Adrenal gland (tissue), 12 donors: Measurements from ENCODE around the gene RTTN. TPM values are rescaled to one million over a fixed set of nuclear protein-coding genes. Genes with fewer than 3 reads are reported as not detected.

Experiments used
- DNase-seq, 7 donors: peaks; one replicate each; pipeline ENCODE4 v3.0.0-alpha.2; 2019 to 2020
- H3K27ac ChIP-seq, 5 donors: fragments of 200-600 bp; sonication (generic) in 4 of 5; 1 replicate in 3 of 5; 2 replicates in 2 of 5; pipeline versions ENCODE4 v1.5.1 to v1.8.0; 2016 to 2020; ENCODE audit warnings: mild to moderate bottlenecking in 1 of 5
- H3K27me3 ChIP-seq: fragments of 200-600 bp; 2 replicates; pipeline ENCODE4 v1.8.0; 2021
- H3K36me3 ChIP-seq, 2 donors: fragments of 200-600 bp; replicated peaks in 1 of 2; 1 replicate in 1 of 2; 2 replicates in 1 of 2; pipeline versions ENCODE4 v1.5.1 to v1.8.0; 2018 to 2022
- H3K4me1 ChIP-seq, 2 donors: fragments of 200-600 bp; replicated peaks in 1 of 2; 1 replicate in 1 of 2; 2 replicates in 1 of 2; pipeline versions ENCODE4 v1.5.1 to v1.8.0; 2018 to 2021
- H3K4me3 ChIP-seq, 4 donors: fragments of 200-600 bp; sonication (generic) in 3 of 4; one replicate each; pipeline ENCODE4 v1.5.1; 2016 to 2018
- H3K9me3 ChIP-seq, 3 donors: fragments of 200-600 bp; sonication (generic) in 1 of 3; replicated peaks in 1 of 3; 1 replicate in 2 of 3; 2 replicates in 1 of 3; pipeline versions ENCODE4 v1.5.1 to v1.8.0; 2016 to 2021
- POLR2A ChIP-seq, 2 donors: fragments of 450-650 bp; IDR thresholded peaks; one replicate each; pipeline ENCODE4 v1.6.1; 2017; ENCODE audit warnings: antibody characterized with exemption in 2 of 2, mild to moderate bottlenecking in 2 of 2, moderate library complexity in 1 of 2
- WGBS, 4 donors: extraction: QIAGEN DNeasy Blood & Tissue Kit in 2 of 4; methylation state at CpG; one replicate each; pipeline versions ENCODE4 v1.1.5 to v1.1.7; 2013 to 2017; 5-methylcytosine and 5-hydroxymethylcytosine counted together
- intact Hi-C, 2 donors: fragments of 100-400 bp; cut with DNase I; formaldehyde crosslinking; loops; one replicate each; pipeline versions ENCODE4 v1.14.1 to v1.15.0; 2022 to 2023
- polyA plus RNA-seq, 3 donors: library from polyadenylated mRNA; stranded (reverse); fragments of 200-250 nt in 2 of 3; fragments of 350-450 nt in 1 of 3; fragmentation: Illumina TruSeq in 1 of 3; extraction: RNeasy Lipid Tissue Mini Kit (QIAGEN cat#74804) in 1 of 3; gene quantifications; one replicate each; pipeline ENCODE4 v1.2.3, GENCODE V29; 2013 to 2014
- total RNA-seq, 9 donors: library from RNA; depleted of rRNA in 4 of 9; stranded (reverse); fragments of >200 nt in 4 of 9; fragments of 120-200 nt in 1 of 9; fragmentation: NEBNext Ultra II Directional in 1 of 9; extraction: Animal tissue kit (Norgen Biotek cat#: 25700) in 1 of 9; gene quantifications; one replicate each; pipeline versions ENCODE4 v1.1.0 to v1.2.4, GENCODE V29; 2013 to 2023
- TF ChIP-seq, protein P1 (sequence below), 6 experiments: fragments of 450-650 bp in 4 of 6; fragments of 200-600 bp in 2 of 6; sonication (generic) in 1 of 6; IDR thresholded peaks; 1 replicate in 5 of 6; 2 replicates in 1 of 6; pipeline versions ENCODE4 v1.5.1 to v1.8.0; 2016 to 2021; ENCODE audit warnings: antibody characterized with exemption in 6 of 6, mild to moderate bottlenecking in 2 of 6, moderate library complexity in 1 of 6
- donor health status: healthy with polysubstance abuse.
- donor health status: Bipolar disorder and iron deficiency.
- donor health status: DM: yes; HTN: yes; CAD: no.
- donor health status: DM: no; HTN: no; CAD: no.
- donor health status: DM: no; HTN: no; CAD: no.
- donor health status: DM: yes; HTN: yes; CAD: no.

Gene RTTN
- total and polyA plus RNA-seq, 12 donors, result 4.0 to 22.5 (median 7.5) TPM

DNA sequence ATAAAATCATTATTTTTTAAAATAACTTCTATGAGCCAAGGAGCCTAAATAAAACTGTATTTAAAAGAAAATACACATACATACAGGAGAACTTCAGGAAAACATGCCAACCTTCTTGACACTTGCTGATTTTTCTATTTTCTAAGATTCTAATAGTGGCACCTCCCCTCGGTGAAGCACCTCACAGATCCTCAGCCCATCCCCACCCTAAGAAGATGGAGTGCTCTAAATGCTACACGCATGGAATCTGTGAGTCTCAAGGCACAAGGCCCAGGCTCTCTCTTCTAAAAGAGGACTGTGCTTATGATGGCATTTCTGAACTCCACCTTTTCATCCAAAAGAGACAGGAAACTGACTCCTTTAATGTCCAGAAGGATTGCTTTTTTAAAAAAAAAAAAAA, 56.3 kb downstream of the RTTN start:
- no peaks in the 10 kb centered on the region for H3K9me3 ChIP-seq
- intact Hi-C loops, result no loop called here
- 91 to 100% (median 97%) methylated on average over 2 of the region's 2 CpGs for WGBS, 4 donors

DNA sequence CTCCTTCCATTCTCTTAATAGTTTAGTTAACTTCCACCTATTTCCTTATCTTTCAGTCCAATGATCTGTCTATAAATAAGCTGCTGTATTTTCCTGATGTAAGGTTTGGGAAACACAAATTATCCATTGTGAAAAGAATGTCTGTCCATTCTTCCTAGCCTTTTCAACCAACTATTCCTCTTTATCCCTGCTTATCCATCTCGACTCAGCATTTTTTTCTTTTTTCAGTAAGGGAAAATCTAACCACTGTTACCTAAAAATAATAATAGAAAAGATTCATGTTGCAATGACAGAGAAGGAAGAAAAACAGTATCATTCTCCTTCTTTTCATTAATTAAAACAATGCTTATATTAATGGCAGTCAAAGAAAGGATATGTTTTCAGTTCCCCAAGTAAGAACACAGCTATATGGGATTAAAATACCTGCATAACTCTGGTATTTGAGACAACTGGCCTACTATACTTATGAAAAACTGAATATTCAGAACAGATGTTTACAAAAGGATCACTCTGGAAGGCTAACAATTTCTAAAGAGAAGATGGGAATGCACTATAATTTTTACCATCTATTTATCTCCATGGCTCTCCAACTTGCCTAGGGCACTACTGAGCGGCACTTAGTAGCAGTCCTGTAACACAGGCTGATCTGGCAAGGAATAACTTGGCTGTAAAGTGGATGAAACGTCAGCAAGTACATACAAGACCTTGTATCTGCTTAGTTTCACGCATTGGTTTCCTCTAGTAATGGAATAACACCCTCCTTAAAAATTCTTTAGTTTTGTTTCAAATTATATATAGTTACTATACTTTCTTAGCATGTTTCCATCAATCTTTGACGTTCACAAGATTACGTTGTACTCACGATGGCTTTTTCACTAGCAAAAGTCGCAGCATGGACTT, 57.2 kb downstream of the RTTN start:
- Histone ChIP-seq H3K4me1 (no peaks in the 10 kb centered on the region), H3K27ac (no peak overlapping the region), H3K9me3 (no peaks in the 10 kb centered on the region), H3K4me3 (no peak overlapping the region), H3K27me3 (no peaks in the 10 kb centered on the region), H3K36me3 (peaks cover 0 to 6% of the 10 kb centered on the region in 2 donors)
- 77 to 88% (median 82%) methylated on average over 8 of the region's 8 CpGs for WGBS, 4 donors
- intact Hi-C loops, result no loop called here
- no peak for DNase-seq
- no peak for TF ChIP-seq POLR2A (IDR thresholded peaks at IDR 0.05)
- TF ChIP-seq, protein P1, sequence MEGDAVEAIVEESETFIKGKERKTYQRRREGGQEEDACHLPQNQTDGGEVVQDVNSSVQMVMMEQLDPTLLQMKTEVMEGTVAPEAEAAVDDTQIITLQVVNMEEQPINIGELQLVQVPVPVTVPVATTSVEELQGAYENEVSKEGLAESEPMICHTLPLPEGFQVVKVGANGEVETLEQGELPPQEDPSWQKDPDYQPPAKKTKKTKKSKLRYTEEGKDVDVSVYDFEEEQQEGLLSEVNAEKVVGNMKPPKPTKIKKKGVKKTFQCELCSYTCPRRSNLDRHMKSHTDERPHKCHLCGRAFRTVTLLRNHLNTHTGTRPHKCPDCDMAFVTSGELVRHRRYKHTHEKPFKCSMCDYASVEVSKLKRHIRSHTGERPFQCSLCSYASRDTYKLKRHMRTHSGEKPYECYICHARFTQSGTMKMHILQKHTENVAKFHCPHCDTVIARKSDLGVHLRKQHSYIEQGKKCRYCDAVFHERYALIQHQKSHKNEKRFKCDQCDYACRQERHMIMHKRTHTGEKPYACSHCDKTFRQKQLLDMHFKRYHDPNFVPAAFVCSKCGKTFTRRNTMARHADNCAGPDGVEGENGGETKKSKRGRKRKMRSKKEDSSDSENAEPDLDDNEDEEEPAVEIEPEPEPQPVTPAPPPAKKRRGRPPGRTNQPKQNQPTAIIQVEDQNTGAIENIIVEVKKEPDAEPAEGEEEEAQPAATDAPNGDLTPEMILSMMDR (IDR thresholded peaks at IDR 0.05), result no peak

More for the DNA sequence above, 56.3 kb downstream of the RTTN start:
- TF ChIP-seq POLR2A (IDR thresholded peaks at IDR 0.05), result no peak
- TF ChIP-seq, protein P1 (IDR thresholded peaks at IDR 0.05), result no peak
- DNase-seq, result no peak
- no peaks in the 10 kb centered on the region for H3K4me1 ChIP-seq
- H3K27ac ChIP-seq, result no peak overlapping the region
- peaks cover 0 to 6% of the 10 kb centered on the region in 2 donors for H3K36me3 ChIP-seq
- H3K4me3 ChIP-seq, result no peak overlapping the region
- no peaks in the 10 kb centered on the region for H3K27me3 ChIP-seq

DNA sequence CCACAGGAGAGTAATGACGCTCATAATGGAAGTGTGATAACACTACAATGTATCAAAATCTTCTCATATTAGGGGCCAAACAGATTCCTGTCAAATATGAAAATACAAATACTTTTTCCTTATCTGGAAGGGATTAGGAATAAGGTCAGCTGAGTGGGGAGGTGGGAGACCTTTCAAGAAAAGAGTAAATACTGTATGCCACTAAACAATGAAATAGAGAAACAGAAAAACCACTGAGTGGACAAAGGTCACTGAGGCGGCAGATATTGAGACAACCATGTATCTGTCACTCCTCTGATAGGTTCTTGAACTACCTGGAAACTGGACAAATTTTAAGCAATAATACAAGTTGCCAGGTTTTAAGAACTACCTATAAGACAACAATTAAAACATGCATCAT, 59.3 kb downstream of the RTTN start:
- 88 to 92% (median 90%) methylated on average over 2 of the region's 2 CpGs for WGBS, 4 donors
- Histone ChIP-seq H3K36me3 (peaks cover 0 to 6% of the 10 kb centered on the region in 2 donors), H3K9me3 (no peaks in the 10 kb centered on the region), H3K4me3 (no peak overlapping the region), H3K4me1 (no peaks in the 10 kb centered on the region), H3K27ac (no peak overlapping the region), H3K27me3 (no peaks in the 10 kb centered on the region)
- TF ChIP-seq, protein P1 (IDR thresholded peaks at IDR 0.05), result no peak
- no peak for TF ChIP-seq POLR2A (IDR thresholded peaks at IDR 0.05)
- DNase-seq, result no peak
- intact Hi-C loops, result no loop called here

DNA sequence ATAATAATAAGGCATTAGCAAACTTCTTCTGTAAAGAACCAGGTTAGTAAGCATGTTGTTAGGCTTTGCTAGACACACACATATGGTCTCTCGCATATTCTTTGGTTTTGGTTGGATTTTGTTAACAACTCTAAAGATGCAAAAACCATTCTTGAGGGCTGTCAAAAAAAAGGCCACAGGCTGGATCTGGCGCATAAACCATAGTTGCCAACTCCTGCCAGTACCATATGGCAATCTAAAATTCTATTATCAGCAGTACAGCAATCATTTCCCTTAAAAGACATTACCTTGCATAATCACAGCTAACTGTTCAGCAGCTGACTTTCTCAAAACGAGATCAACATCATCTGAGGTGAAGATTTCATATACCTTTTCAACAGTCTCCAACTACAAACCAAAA, 63.5 kb downstream of the RTTN start:
- intact Hi-C loops, result no loop called here
- WGBS, 4 donors, result 88 to 94% (median 94%) methylated on average over 3 of the region's 3 CpGs
- no peak overlapping the region for H3K27ac ChIP-seq
- TF ChIP-seq, protein P1 (IDR thresholded peaks at IDR 0.05), result no peak
- no peak for TF ChIP-seq POLR2A (IDR thresholded peaks at IDR 0.05)
- H3K4me1 ChIP-seq, result no peaks in the 10 kb centered on the region
- H3K9me3 ChIP-seq, result no peaks in the 10 kb centered on the region
- DNase-seq, result no peak
- H3K4me3 ChIP-seq, result no peak overlapping the region
- H3K36me3 ChIP-seq, result no peaks in the 10 kb centered on the region
- H3K27me3 ChIP-seq, result no peaks in the 10 kb centered on the region
